Stimulated activated CD4-positive, alpha-beta T cell treated with anti-CD3 and anti-CD28 coated beads, Interleukin-1b, Interleukin-23, amount 100 ng/mL, for 4 hours (primary cell): ENCODE measurements around the gene DHRS7.

Experiments
- DNase-seq, 2 donors: peaks; one replicate each; pipeline ENCODE4 v3.0.0-alpha.2; 2020; ENCODE audit warnings: low read depth in 2 of 2

The DHRS7 gene, protein sequence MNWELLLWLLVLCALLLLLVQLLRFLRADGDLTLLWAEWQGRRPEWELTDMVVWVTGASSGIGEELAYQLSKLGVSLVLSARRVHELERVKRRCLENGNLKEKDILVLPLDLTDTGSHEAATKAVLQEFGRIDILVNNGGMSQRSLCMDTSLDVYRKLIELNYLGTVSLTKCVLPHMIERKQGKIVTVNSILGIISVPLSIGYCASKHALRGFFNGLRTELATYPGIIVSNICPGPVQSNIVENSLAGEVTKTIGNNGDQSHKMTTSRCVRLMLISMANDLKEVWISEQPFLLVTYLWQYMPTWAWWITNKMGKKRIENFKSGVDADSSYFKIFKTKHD

DNA sequence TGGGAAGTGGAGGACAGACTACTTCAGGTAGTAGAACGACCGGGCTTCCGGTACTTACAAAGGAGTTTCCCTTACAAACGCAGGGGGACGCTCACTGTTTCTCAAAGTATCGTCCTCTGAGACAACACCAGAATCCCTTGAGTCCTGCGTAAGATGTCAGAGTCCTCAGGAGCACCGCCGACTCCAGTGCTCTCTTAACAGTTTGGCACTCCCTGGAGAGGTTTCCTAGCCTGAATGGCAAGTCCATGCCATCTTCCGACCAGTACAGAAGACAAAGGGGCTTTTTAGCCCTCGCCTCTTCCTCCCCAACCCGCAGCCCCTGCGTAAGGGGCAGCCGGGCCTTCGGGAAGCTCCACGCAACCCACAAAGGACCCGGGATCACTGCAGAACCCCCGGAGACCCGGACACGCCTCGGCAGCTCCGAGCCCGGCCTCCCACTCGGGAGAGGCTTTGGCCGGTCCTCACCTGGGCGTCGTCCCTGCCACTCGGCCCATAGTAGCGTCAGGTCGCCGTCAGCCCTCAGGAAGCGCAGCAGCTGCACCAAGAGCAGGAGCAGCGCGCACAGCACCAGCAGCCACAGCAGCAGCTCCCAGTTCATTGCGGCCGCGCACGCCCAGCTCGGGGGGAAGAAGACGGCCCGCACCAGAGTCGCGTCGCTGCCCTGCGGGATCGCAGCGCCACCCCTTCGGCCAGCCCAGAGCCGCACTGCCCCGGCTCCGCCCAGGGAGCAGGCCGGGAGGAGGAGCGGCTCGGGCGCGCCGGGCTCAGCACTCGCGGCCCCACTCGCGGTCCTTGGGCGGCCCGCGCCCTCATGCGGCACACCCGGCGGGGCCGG, at the start of gene DHRS7:
Gene DHRS7 (minus strand): TSS at position 687 of the 835 bp plus-strand sequence. CDS start 89 bp downstream, at position 598.
- peak; percentile 41 to 62 for DNase-seq

DNA sequence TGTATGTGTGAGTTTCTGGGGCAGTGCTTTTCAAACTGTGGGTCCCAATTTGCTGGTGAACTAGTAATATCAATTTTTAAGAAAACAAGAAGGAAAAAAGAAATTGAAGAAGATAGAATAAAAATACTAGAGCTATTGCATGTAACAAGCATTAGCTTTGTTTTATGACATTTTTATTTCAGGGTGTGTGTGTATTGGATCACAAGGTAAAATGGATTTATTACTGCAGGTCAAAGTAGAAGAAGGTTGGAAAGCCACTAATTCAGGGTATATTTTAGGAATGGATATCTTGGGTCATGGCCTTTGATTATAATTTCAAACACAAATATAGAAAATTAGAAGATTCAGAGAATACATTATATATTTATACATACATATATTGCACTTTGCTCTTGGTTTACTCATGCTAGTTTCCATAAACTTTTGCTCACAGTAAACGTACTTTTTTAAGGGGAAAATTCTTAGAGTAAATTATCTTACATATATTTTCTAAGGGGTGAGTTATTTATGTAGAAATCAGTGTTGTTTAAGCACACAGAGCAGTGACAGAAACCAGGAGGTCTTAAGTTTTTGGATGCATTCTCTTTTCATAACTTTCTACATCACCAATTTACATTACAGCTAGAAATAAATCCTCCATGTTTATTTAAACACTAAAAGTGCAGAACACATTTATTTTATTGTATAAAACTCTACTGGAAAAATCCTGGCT, 49.4 kb upstream of the DHRS7 start:
- DNase-seq = no peak

DNA sequence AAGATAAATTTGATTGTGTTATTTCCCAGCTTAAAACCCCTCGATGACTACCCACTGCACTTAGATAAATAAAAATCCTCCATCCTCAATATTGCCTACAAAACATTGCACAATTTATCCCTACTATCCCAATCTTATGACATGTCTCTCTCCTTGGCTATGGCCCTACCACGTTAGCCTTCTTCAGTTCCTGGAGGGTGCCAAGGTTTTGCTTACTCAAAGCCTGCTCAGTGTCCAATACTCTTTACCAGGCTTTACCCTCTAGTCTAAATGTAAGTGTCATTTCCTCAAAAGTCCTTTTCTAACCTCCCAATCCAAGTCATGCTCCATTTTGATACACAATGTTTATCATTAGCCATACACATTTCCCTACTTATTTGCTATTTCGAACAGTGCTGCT, 48.8 kb upstream of the DHRS7 start:
- DNase-seq = no peak

DNA sequence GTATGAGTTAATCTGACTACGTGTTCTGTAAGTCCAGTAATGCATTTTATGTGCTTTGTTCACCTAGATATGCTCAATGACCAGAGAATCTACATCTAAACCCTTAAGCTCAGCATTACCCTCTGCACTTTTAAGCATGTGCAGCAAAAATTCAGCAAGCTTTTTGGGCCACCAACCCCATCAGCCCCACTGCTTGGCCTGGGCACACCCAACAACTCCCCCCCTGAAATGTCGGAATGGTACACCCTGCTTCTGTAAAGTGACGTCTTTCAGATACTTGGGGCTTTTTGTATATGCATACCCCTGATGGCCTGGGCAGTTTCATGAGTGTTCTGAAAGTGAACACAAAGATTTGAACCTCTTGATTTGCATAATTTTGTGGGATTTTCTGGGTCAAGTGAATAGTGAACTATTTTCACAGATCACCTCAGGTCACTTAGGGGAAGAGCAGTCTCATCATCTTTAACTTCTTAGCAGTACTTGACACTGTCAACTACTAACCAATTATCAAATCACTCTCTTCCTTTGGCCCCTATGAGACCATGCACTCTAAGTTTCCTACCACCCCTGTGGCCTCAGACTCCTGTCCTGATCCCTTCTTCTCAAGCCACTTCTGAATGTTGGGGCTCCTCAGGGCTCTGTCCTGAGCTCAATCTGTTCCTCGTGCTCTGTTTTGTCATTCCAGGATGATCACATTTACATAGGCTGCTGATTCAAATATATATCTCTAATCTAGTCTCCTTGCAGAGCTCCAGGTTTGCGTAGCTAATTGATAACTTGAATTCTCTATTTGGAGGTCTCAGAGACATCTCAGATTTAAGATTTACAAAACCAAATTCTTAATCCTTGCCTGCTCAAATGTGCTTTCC, 47.5 kb upstream of the DHRS7 start:
- DNase-seq = no peak

DNA sequence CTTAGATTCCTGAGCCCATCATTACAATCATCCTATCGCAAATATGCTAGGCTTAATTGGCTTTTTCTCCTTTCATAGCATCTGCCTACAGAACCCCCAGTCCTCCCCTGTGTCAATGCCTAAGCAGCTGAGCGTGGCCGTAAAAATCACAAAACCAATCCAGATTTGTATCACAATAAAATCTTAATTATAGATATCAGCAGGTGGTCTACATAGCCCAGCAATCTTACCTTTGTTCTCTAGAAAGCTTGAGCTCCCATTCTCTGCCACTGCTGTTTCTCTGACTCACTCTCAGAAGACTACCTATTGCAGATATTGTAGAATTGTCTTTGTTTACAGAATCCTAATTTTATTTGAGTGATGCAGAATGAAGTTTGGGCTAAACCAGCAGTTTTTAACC, 46.0 kb upstream of the DHRS7 start:
- no peak for DNase-seq

DNA sequence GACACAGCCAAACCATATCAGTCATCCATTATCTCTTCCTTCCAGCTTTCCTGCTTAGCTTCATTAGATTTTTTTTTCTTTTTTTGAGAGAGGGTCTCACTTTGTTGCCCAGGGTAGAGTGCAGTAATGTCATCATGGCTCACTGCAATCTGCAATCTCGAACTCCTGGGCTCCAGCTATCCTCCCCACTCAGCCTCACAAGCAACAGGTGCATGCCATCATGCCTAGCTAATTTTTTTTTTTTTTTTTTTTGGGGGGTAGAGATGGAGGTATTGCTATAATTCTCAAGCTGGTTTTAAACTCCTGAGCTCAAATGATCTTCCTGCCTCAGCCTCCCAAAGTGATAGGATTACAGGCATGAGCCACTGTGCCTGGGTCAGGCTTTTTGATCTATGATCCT, 45.5 kb upstream of the DHRS7 start:
- no peak for DNase-seq

DNA sequence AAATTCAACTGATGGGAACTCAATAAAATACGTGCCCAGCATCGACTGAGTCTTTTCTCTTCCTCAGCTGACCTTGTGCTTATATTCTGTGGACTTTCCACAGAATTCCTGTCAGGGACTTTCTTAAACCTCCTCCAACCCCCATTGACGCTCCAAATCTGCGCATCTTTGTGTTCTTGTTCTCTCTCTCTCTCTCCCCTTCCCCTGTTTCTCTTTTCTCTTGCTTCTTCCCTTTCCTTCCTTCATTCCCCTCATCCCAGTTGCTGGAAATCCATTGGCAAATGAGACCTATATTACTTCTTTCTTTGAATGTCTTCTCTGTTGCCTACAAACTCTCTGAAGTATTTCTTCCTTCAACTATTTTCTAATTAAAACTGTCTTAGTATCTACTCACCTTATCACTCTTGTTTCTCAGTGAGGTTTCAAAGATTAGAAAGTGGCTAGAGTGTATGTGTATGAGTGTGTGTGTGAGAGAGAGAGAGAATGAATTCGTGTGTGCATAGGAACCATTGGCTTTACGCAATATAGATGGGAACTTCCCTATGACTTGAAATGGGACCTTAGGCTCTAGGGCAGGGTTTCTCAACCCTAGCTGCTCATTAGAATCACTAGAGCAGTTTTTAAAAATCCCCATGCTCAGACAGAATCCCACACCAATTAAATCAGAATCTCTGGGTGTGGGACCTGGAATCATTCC, 41.8 kb upstream of the DHRS7 start:
- no peak for DNase-seq

DNA sequence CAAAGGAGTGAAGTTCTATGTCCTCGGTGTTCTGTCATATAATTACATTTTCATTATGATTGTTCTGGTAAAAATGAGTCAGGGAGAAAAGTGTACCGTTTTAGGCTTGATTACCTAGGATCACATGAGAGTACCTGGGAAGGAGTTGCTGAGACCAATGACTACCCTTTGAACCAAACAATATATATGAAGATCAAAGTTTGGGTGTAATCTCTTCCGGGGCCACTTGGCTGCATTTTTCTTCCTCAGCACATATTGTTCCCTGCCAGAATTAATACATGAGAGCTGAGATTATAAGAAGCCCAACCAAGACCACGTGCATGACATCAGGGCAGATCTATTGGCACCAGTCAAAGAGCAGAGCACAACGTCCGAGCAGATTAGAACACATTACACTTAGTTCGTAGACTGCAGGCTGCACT, 41.1 kb upstream of the DHRS7 start:
- no peak for DNase-seq

DNA sequence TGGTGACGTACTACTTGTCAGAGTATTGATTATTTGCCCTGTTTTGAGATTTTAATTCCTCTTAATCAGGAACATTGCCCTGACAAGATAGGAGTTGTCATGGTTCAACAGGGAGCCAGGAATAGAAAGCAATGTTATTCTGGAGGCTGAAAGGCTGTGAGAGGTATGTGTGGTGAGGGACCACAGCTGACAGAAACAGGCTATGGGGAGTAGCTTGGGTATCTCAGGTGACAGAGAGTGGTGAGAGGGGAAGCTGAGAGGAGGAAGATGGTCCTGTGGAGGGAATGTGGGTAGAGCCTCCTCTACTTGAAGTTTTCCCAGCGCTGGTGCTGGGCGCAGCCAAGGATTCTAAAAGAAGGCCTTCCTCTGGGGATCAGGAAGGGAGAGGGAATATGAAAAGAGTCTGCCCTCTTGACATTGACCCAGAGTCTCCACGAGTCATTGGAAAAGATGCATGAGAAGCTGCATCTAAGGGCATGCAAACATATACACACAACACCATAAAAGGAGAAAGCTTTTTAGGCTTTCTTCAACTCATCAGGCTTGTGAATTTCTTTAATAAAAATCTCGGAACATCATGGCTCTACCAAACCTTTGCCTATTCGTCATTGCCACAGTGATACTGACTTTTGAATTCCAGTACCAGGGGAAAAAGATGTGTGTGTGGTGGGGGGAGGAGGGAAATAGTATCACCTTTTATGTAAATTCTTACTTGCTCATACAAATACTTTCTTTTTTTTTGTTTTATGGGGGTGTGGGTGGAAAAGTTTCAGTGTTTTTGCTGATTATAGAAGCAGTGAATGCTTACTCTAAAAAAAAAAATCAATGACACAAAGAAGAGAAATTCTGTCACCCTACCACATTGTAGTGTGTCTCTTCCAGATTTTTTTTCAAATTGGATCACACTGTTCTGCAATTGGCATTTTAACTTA, 39.9 kb upstream of the DHRS7 start:
- DNase-seq = no peak

DNA sequence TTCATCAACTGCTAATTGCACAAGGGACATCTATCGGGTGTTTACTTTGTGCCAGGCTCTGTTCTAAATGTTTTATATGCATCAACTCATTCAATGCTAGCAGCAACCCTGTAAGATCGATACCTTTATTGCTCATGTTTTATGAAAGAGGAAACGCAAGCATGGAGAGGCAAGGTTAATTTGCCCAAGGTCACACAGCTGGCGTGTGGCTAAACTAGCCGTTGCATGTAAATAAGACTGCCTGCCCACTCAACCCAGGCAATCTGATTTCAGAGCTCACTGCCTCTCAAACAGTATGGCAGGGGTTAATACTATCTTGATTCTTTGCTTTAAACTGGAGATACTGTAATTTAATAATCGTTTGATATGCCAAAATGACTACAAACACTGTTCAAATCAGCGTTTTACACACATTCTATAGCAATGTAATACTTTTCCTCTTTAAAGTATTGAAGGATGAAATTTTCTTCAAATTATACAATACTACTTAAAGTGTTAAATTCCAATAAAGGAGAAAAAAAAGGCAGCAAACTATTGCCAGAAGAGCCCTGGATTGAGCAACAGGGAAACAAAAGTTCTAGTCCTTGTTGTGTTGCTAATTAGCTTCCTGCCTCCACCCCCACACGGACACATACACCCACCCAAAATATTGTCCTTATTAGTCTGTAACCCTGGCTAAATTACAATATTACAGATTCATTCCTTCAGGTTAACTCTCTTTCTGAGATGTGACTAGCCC, 39.1 kb upstream of the DHRS7 start:
- DNase-seq = no peak

DNA sequence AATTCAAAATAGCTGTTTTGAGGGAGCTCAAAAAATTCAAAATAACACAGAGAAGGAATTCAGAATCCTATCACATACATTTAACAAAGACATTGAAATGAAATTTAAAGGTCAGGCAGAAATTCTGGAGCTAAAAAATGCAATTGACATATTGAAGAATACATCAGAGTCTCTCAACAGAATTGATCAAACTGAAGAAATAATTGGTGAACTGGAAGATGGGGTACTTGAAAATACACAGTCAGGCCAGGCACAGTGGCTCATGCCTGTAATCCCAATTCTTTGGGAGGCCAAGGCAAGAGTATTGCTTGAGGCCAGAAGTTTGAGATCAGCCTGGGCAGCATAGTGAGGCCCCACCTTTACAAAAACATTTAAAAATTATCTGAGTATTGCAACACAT, 34.1 kb upstream of the DHRS7 start:
- no peak for DNase-seq

DNA sequence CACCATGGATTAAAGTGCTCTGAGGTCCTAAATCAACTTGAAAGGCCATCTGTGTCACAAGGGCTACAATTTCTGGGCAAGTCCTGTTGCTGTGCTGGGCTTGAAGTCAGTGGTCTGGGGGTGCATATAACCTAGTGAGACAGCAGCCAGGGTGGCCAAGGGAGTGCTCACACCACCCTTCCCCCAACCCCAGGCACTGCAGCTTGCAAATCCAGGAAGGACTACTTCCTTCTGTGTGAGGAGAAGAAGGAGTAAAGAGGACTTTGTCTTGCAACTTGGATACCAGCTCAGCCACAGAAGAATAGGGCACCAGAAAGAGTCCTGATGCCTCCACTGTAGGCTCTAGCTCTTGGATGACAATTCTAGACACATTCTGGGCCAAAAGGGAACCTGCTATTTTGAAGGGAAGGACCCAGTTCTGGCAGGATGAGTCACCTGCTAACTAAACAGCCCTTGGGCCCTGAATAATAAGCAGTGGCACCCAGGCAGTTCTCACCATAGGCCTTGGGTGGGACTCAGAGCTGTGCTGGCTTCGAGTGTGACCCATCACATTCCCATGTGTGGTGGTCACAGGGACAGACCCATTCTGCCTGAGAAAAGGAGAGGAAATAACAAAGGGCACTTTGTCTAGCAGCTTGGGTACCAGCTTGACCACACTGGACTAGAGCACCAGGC, 32.6 kb upstream of the DHRS7 start:
- no peak for DNase-seq

DNA sequence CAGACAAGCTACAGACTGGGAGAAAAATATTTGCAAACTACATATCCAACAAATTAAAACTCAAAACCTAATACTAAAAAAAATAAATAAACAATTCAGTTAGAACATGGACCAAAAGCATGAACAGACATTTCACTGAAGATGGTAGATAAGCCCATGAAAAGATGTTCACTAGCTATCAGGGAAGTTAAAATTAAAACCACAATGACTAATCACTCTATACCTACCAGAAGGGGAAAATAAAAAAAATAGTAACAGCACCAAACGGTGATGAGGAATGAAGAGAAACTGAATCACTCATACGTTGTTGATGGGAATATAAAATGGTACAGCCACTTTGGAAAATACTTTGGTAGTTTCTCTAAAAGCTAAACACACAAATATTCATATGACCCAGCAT, 31.1 kb upstream of the DHRS7 start:
- no peak for DNase-seq

DNA sequence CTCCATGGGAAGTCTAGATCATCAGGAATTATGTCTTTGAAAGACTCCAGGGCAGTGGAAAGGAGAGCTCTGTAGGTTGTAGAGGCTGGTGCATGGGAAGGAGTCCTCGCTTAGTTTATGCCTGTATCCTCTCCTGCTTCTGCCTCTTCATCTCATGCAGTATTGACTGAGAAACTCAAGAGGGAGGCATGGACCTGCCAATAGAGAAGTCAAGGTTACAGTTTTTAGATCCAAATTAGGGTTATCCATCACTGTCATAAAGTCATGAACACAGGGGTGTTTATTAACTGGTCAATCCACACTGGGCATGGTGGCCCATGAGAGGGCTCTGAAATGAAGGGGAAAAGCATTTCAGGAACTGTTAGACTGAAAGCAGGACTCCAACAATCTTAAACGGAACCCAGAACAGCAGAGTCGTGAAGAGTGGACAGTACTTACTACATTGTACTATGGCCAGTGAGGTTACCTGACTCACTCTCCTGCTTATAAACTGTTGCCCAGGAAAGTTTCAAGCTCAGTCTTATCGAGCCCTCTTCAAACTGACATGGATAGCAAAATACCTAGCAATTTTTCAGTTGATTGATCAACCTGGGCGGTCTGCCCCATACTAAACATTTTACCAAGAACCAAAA, 30.1 kb upstream of the DHRS7 start:
- DNase-seq = no peak

DNA sequence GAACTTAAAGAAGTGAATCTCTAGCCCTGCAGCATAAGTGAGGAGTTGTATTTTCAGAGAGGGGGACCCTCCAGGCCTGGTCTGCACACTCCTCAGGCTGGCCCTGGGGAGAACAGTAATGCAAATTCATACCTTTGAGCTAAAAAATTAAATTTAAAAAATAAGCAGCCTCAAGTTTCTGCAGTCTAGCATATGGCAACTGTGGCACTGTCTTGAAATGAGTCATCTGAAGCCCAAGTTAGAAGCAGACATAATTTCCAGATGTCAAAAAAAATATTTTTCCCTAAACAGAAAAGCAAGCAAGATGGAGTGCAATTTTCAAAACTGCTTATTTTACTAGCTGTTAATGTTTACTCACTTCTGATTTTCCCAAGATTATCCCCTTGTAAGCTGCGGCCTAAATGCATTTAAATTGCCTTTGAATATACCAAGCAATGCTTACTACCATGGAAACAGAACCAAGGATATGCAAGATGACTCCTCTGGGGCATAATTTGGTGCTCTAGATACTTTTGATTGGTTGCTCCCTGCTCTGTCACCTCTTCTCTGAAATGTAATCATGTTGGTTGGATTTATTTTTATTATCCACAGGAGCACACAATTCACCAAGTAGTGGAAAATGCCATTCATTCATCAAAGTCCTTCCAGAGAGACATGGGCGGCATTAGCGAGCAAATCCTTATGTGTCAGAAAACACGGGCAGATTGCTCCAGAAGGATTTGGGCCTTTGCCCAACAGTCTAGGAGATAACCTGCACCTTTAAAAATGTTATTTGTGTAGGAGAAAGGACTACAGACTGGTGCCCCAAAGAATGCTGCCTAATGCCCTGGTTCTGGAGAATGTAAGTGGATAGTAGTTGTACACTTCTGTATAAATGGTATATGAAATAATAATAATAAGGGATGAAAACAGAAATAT, 25.0 kb upstream of the DHRS7 start:
- no peak for DNase-seq

DNA sequence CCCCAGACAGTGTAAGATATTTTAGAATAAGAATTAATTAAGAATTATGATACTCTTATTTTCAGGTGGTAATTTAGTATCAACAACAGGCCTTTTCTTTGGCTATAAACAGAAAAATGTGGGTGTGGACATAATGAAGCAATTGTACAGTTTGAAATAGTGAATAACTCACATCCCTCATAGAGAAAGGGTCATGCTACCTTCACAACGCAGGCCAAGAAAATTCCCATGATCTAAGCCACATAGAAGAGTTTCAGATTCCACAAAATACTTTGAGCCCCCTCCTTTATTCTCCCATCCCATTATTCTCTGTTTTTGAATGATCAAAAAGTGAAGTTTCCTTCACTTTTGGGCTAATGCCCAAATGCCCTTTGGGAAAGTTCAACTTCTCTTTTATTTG, 23.5 kb upstream of the DHRS7 start:
- DNase-seq = no peak

DNA sequence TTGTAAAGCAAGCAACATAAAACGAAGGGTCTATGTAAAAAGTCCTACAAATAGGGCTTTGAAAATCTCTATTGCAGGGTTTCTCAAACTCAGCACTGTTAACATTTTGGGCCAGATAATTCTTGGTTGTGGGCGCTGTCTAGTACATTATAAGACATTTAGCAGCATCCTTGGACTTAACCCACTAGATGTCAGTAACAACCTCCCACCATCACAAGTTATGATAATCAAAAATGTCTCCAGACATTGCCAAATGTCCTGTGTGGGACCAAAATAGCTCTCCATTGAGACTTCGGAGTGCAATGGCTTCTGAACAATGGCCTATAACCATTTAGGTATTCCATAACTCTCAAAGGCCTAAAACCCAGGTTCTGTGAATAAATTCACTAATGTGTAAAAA, 22.9 kb upstream of the DHRS7 start:
- DNase-seq = no peak
